COLO829 (cell line): ENCODE measurements around the gene TXNL4B.
A peak's percentile ranks its signal among the peaks of the same experiment; 100 is the strongest.

Experiments used
- DNase-seq: peaks from one replicate; pipeline ENCODE4 v3.0.0; 2012; ENCODE audit warnings: low spot score

The TXNL4B gene

GRCh38 chr16:72093448-72094265 is at the start of gene TXNL4B, which contains the start of gene DHX38:
Gene TXNL4B (minus strand): TSS chr16:72093620. CDS start chr16:72090749, 2,871 bp downstream.
Gene DHX38 (plus strand): TSS chr16:72093847. CDS start chr16:72096158, 2,311 bp downstream.
- DNase-seq = peak; percentile 95

GRCh38 chr16:72142476-72142875 is 49.1 kb upstream of the TXNL4B start:
- DNase-seq = no peak

GRCh38 chr16:72139908-72140307 is 46.5 kb upstream of the TXNL4B start:
- DNase-seq = no peak

- DNase-seq = no peak
Measured at GRCh38 chr16:72138064-72138572, 44.7 kb upstream of the TXNL4B start.

- no peak for DNase-seq
Measured at GRCh38 chr16:72137380-72138063, 44.1 kb upstream of the TXNL4B start.

GRCh38 chr16:72134507-72134906 is 41.1 kb upstream of the TXNL4B start:
- DNase-seq = no peak

- no peak for DNase-seq
Measured at GRCh38 chr16:72132726-72133125, 39.3 kb upstream of the TXNL4B start.

GRCh38 chr16:72131036-72131435 is 37.6 kb upstream of the TXNL4B start:
- DNase-seq = no peak

GRCh38 chr16:72129976-72130656 is 36.7 kb upstream of the TXNL4B start:
- no peak for DNase-seq

GRCh38 chr16:72128701-72129100 is 35.3 kb upstream of the TXNL4B start:
- DNase-seq = no peak

- peak; percentile 51 for DNase-seq
Measured at GRCh38 chr16:72126429-72126765, 33.0 kb upstream of the TXNL4B start.

- no peak for DNase-seq
Measured at GRCh38 chr16:72125635-72126428, 32.4 kb upstream of the TXNL4B start.

GRCh38 chr16:72124761-72125634 is 31.6 kb upstream of the TXNL4B start:
- peak; percentile 66 for DNase-seq

- no peak for DNase-seq
Measured at GRCh38 chr16:72124148-72124547, 30.7 kb upstream of the TXNL4B start.

- no peak for DNase-seq
Measured at GRCh38 chr16:72123426-72123825, 30.0 kb upstream of the TXNL4B start.

- no peak for DNase-seq
Measured at GRCh38 chr16:72122916-72123315, 29.5 kb upstream of the TXNL4B start.

GRCh38 chr16:72122308-72122707 is 28.9 kb upstream of the TXNL4B start:
- no peak for DNase-seq

- no peak for DNase-seq
Measured at GRCh38 chr16:72120026-72120425, 26.6 kb upstream of the TXNL4B start.

- no peak for DNase-seq
Measured at GRCh38 chr16:72113616-72113945, 20.2 kb upstream of the TXNL4B start.

- DNase-seq = no peak
Measured at GRCh38 chr16:72112906-72113615, 19.6 kb upstream of the TXNL4B start.
